ENCODE measurements around the gene THADA.

Gene THADA

GRCh38 chr2:43302961-43303494 lies 292.8 kb downstream of the THADA start:
- Histone ChIP-seq H3K4me3 (ENCODE audit: insufficient read depth, low read length, poor library complexity, severe bottlenecking) (no peak overlapping the region), H3F3A (ENCODE audit: insufficient read depth) (no peaks in the 10 kb centered on the region), H3K9me3 (ENCODE audit: insufficient read depth, low read length) (no peaks in the 10 kb centered on the region), H3K79me2 (ENCODE audit: insufficient read depth, low read length) (no peaks in the 10 kb centered on the region), H3K4me2 (ENCODE audit: low read depth, low read length, poor library complexity, severe bottlenecking) (no peak overlapping the region), H2AFZ (ENCODE audit: low read depth, low read length, severe bottlenecking) (no peak overlapping the region), H3K36me3 (ENCODE audit: low read length) (no peaks in the 10 kb centered on the region), H3K9me2 (replicated peaks; ENCODE audit: insufficient read depth, low read length) (no peaks in the 10 kb centered on the region), H3K27me3 (ENCODE audit: low read length) (no peaks in the 10 kb centered on the region), H3K27ac (ENCODE audit: low read depth, low read length) (no peak overlapping the region), H4K20me1 (ENCODE audit: low read depth, low read length) (no peaks in the 10 kb centered on the region), H3K9ac (ENCODE audit: low read length) (no peak overlapping the region)
- TF ChIP-seq CTCF (IDR thresholded peaks at IDR 0.05; ENCODE audit: insufficient read depth, low read length, poor library complexity, severe bottlenecking): no peak
- no peak for TF ChIP-seq EZH2phosphoT487 (conservative IDR thresholded peaks at IDR 0.05; ENCODE audit: low read length)

- Histone ChIP-seq H3K9ac (ENCODE audit: low read length) (no peak overlapping the region), H3K79me2 (ENCODE audit: insufficient read depth, low read length) (no peaks in the 10 kb centered on the region), H3K4me3 (ENCODE audit: insufficient read depth, low read length, poor library complexity, severe bottlenecking) (no peak overlapping the region)
These were observed 293.5 kb downstream of the THADA start for GRCh38 chr2:43302182-43302960.

GRCh38 chr2:43300781-43301583 lies 294.9 kb downstream of the THADA start:
- Histone ChIP-seq H2AFZ (ENCODE audit: low read depth, low read length, severe bottlenecking) (no peak overlapping the region), H3K79me2 (ENCODE audit: insufficient read depth, low read length) (no peaks in the 10 kb centered on the region), H3K9me2 (replicated peaks; ENCODE audit: insufficient read depth, low read length) (no peaks in the 10 kb centered on the region), H4K20me1 (ENCODE audit: low read depth, low read length) (no peaks in the 10 kb centered on the region), H3K4me2 (ENCODE audit: low read depth, low read length, poor library complexity, severe bottlenecking) (no peak overlapping the region), H3K27ac (ENCODE audit: low read depth, low read length) (no peak overlapping the region), H3K27me3 (ENCODE audit: low read length) (no peaks in the 10 kb centered on the region), H3K9me3 (ENCODE audit: insufficient read depth, low read length) (no peaks in the 10 kb centered on the region), H3K36me3 (ENCODE audit: low read length) (no peaks in the 10 kb centered on the region), H3K4me3 (ENCODE audit: insufficient read depth, low read length, poor library complexity, severe bottlenecking) (no peak overlapping the region), H3K9ac (ENCODE audit: low read length) (no peak overlapping the region), H3F3A (ENCODE audit: insufficient read depth) (no peaks in the 10 kb centered on the region)
- TF ChIP-seq EZH2phosphoT487 (conservative IDR thresholded peaks at IDR 0.05; ENCODE audit: low read length) (no peak), CTCF (IDR thresholded peaks at IDR 0.05; ENCODE audit: insufficient read depth, low read length, poor library complexity, severe bottlenecking) (no peak)

More at GRCh38 chr2:43302182-43302960, 293.5 kb downstream of the THADA start:
- TF ChIP-seq EZH2phosphoT487 (conservative IDR thresholded peaks at IDR 0.05; ENCODE audit: low read length) (no peak), CTCF (IDR thresholded peaks at IDR 0.05; ENCODE audit: insufficient read depth, low read length, poor library complexity, severe bottlenecking) (no peak)
- no peaks in the 10 kb centered on the region for H3K9me2 ChIP-seq (replicated peaks; ENCODE audit: insufficient read depth, low read length)
- no peaks in the 10 kb centered on the region for H3K27me3 ChIP-seq (ENCODE audit: low read length)
- H4K20me1 ChIP-seq (ENCODE audit: low read depth, low read length): no peaks in the 10 kb centered on the region
- no peak overlapping the region for H3K4me2 ChIP-seq (ENCODE audit: low read depth, low read length, poor library complexity, severe bottlenecking)
- H3K36me3 ChIP-seq (ENCODE audit: low read length): no peaks in the 10 kb centered on the region
- no peak overlapping the region for H3K27ac ChIP-seq (ENCODE audit: low read depth, low read length)
- H3F3A ChIP-seq (ENCODE audit: insufficient read depth): no peaks in the 10 kb centered on the region
- no peaks in the 10 kb centered on the region for H3K9me3 ChIP-seq (ENCODE audit: insufficient read depth, low read length)
- H2AFZ ChIP-seq (ENCODE audit: low read depth, low read length, severe bottlenecking): no peak overlapping the region
